GM18868 (cell line): ENCODE data around the gene LGSN.
"Not testable (repeated sequence)": the region's sequence is repeated elsewhere in the genome, so short reads cannot be mapped to it uniquely, and the experiment has no call there.

Source experiments
- ATAC-seq: cut with Tn5 transposase; IDR thresholded peaks from one replicate; pipeline ENCODE4 v1.9.1; 2021; ENCODE audit warnings: mild to moderate bottlenecking, moderate library complexity; ENCODE audit not compliant: unreplicated experiment

LGSN gene

GRCh38 chr6:63319939-63320338 lies at the start of gene LGSN:
Gene LGSN, minus strand, starts transcription at chr6:63319983. Its CDS starts 40 bp downstream, at chr6:63319943.
- no peak for ATAC-seq

GRCh38 chr6:63368347-63368746 lies 48.6 kb upstream of the LGSN start:
- ATAC-seq: no peak

GRCh38 chr6:63362500-63363120 lies 42.8 kb upstream of the LGSN start:
- not testable (repeated sequence) for ATAC-seq

- not testable (repeated sequence) for ATAC-seq
Measured at GRCh38 chr6:63357384-63357783, 37.6 kb upstream of the LGSN start.

GRCh38 chr6:63355632-63356031 lies 35.8 kb upstream of the LGSN start:
- no peak for ATAC-seq

- no peak for ATAC-seq
Measured at GRCh38 chr6:63353286-63353630, 33.5 kb upstream of the LGSN start.

- ATAC-seq: peak; percentile 92
Measured at GRCh38 chr6:63352544-63353285, 32.9 kb upstream of the LGSN start.

- no peak for ATAC-seq
Measured at GRCh38 chr6:63352069-63352543, 32.3 kb upstream of the LGSN start.

- no peak for ATAC-seq
Measured at GRCh38 chr6:63349401-63349800, 29.6 kb upstream of the LGSN start.

- no peak for ATAC-seq
Measured at GRCh38 chr6:63348836-63349235, 29.1 kb upstream of the LGSN start.

GRCh38 chr6:63347599-63347998 lies 27.8 kb upstream of the LGSN start:
- no peak for ATAC-seq

- ATAC-seq: no peak
Measured at GRCh38 chr6:63346217-63346835, 26.5 kb upstream of the LGSN start.

- ATAC-seq: no peak
Measured at GRCh38 chr6:63340351-63340750, 20.6 kb upstream of the LGSN start.

GRCh38 chr6:63334652-63335051 lies 14.9 kb upstream of the LGSN start:
- ATAC-seq: not testable (repeated sequence)

- no peak for ATAC-seq
Measured at GRCh38 chr6:63333440-63333839, 13.7 kb upstream of the LGSN start.

GRCh38 chr6:63326630-63327029 lies 6.8 kb upstream of the LGSN start:
- ATAC-seq: not testable (repeated sequence)

- no peak for ATAC-seq
Measured at GRCh38 chr6:63322981-63323380, 3.2 kb upstream of the LGSN start.

- ATAC-seq: no peak
Measured at GRCh38 chr6:63321821-63322220, 2.0 kb upstream of the LGSN start.

- ATAC-seq: no peak
Measured at GRCh38 chr6:63317641-63318040, 2.1 kb downstream of the LGSN start.

- ATAC-seq: no peak
Measured at GRCh38 chr6:63316113-63316512, 3.7 kb downstream of the LGSN start.

- no peak for ATAC-seq
Measured at GRCh38 chr6:63313111-63313510, 6.7 kb downstream of the LGSN start.
